HFF-Myc (cell line): Measurements from ENCODE around the gene ARL5A.

Experiments used
- DNase-seq: peaks from one replicate; pipeline ENCODE4 v3.0.0-alpha.2; 2011; ENCODE audit warnings: low read depth; ENCODE audit errors: extremely low read depth
- H3K4me3 ChIP-seq: replicated peaks from 2 replicates; pipeline ENCODE4 v1.5.1; 2011; ENCODE audit warnings: low read depth, mild to moderate bottlenecking, control low read depth, low read length
- CTCF ChIP-seq: IDR thresholded peaks from 2 replicates; pipeline ENCODE4 v1.5.1; 2012; ENCODE audit warnings: mild to moderate bottlenecking, low read depth, low read length, control low read depth; ENCODE audit errors: missing control alignments

ARL5A gene

GRCh38 chr2:151782378-151783132 lies 45.7 kb downstream of the ARL5A start:
- no peak for TF ChIP-seq CTCF
- no peak overlapping the region for H3K4me3 ChIP-seq
- no peak for DNase-seq

GRCh38 chr2:151781642-151782041 lies 46.6 kb downstream of the ARL5A start:
- H3K4me3 ChIP-seq, result no peak overlapping the region
- TF ChIP-seq CTCF, result no peak
- DNase-seq, result no peak

GRCh38 chr2:151780938-151781337 lies 47.3 kb downstream of the ARL5A start:
- DNase-seq, result no peak
- H3K4me3 ChIP-seq, result no peak overlapping the region
- no peak for TF ChIP-seq CTCF

- DNase-seq, result no peak
- TF ChIP-seq CTCF, result no peak
- H3K4me3 ChIP-seq, result no peak overlapping the region
Measured at GRCh38 chr2:151777935-151778334, 50.3 kb downstream of the ARL5A start.

GRCh38 chr2:151777487-151777886 lies 50.7 kb downstream of the ARL5A start:
- peak; percentile 18 for TF ChIP-seq CTCF
- no peak for DNase-seq

GRCh38 chr2:151776367-151776766 lies 51.9 kb downstream of the ARL5A start:
- H3K4me3 ChIP-seq, result no peak overlapping the region
- no peak for TF ChIP-seq CTCF
- DNase-seq, result no peak

More at GRCh38 chr2:151777487-151777886, 50.7 kb downstream of the ARL5A start:
- H3K4me3 ChIP-seq, result no peak overlapping the region
